Measurements from ENCODE around the gene TMEM37.

Gene TMEM37

DNA sequence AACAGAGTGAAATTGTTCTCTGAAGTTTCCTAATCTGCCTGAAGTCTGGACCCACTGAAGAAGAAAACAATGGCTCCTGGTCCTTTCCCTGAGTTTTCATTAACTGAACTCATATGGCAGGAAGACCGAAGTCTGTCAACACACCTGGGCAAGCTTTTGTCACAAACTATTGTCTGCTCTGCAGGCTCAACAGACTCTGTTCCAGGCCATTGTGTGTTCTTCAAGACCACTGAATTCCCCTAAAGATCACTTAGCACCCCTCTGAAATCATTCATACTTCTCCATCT lies 6.6 kb upstream of the TMEM37 start:
- no peak overlapping the region for H3K27ac ChIP-seq

DNA sequence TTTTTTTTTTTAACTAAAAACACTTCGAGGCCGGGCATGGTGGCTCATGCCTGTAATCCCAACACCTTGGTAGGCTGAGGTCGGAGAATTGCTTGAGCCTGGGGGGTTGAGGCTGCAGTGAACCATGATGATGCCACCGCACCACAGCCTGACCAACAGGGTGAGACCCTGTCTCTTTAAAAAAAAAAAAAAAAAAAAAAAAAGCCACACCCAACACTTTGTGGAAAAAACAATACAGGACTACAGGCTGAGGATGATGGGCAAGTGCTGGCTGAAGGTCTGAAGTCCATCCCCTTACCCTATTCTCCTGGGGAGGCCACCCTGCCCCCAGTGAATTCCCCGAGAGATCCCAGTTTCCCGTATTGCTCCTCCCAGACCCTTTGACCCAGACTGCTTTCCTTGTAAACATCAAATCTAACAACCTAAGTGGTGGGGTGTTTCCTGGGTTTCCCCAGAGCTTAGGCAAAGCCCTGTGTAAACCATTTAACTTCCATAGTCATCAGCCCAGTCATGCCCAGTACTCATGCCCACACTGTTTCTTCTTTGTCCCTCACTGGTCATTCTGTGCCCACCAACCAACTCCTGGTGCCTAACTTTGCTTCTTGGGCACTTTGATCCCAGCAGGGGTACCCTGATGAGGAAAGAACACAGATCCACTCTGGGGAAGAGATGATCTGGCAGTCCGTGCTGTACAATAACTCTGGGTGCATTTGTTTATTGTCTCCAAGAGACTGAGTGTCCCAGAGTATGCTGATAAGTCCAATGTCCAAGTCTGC lies 5.8 kb upstream of the TMEM37 start:
- H3K27ac ChIP-seq: no peak overlapping the region
- TF ChIP-seq, protein P1, sequence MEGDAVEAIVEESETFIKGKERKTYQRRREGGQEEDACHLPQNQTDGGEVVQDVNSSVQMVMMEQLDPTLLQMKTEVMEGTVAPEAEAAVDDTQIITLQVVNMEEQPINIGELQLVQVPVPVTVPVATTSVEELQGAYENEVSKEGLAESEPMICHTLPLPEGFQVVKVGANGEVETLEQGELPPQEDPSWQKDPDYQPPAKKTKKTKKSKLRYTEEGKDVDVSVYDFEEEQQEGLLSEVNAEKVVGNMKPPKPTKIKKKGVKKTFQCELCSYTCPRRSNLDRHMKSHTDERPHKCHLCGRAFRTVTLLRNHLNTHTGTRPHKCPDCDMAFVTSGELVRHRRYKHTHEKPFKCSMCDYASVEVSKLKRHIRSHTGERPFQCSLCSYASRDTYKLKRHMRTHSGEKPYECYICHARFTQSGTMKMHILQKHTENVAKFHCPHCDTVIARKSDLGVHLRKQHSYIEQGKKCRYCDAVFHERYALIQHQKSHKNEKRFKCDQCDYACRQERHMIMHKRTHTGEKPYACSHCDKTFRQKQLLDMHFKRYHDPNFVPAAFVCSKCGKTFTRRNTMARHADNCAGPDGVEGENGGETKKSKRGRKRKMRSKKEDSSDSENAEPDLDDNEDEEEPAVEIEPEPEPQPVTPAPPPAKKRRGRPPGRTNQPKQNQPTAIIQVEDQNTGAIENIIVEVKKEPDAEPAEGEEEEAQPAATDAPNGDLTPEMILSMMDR (conservative IDR thresholded peaks at IDR 0.05): no peak
- TF ChIP-seq ZFX (IDR thresholded peaks at IDR 0.05): no peak

More for the DNA sequence above, 6.6 kb upstream of the TMEM37 start:
- no peak for TF ChIP-seq ZFX (IDR thresholded peaks at IDR 0.05)
- TF ChIP-seq, protein P1 (conservative IDR thresholded peaks at IDR 0.05): no peak

DNA sequence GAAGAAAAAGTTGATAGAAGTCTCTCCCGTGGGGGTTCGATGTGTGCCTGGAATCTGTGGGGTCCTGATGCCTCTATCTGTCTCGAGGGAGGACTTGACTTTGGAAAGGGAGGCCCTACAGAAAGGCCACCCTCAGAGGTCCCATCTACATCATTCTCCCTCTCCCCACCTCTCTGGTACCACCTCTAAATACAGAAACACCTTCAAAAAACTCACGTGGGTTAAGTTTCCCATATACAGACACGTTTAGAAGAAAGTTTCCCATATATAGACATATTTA lies 5.3 kb upstream of the TMEM37 start:
- TF ChIP-seq ZFX (IDR thresholded peaks at IDR 0.05): no peak
- TF ChIP-seq, protein P1 (conservative IDR thresholded peaks at IDR 0.05): no peak

DNA sequence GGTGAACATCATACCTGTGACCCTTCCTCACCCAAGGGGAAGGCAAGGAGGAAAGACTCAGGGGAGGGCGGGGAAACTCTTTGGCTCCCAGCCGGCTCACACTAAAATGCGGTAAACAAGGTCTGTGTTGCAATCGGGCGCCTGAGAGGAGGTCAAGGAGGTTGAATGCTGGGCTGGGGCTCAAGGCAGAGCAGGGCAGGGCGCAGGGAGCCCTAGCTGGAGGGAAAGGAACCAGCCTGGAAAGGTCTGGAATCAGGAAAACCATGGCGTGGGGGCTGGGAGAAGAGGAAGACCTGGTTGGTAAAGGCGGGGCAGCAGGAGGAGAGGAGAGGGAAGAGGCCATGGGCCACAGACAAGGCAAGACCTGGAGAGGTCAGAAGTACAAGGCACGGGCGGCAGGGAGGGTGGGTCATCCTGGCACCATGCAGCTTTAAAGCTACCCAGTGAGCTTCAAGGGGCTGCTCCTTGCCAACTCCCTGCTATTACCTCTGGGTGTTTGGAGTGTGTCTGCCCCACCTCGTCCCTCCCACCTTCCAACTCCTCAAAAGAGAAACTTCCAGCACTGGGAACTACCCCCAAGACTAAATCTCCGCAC lies 4.8 kb upstream of the TMEM37 start:
- TF ChIP-seq ZFX (IDR thresholded peaks at IDR 0.05): no peak
- TF ChIP-seq, protein P1 (conservative IDR thresholded peaks at IDR 0.05): no peak
- H3K27ac ChIP-seq: no peak overlapping the region

More for the DNA sequence above, 5.3 kb upstream of the TMEM37 start:
- no peak overlapping the region for H3K27ac ChIP-seq

DNA sequence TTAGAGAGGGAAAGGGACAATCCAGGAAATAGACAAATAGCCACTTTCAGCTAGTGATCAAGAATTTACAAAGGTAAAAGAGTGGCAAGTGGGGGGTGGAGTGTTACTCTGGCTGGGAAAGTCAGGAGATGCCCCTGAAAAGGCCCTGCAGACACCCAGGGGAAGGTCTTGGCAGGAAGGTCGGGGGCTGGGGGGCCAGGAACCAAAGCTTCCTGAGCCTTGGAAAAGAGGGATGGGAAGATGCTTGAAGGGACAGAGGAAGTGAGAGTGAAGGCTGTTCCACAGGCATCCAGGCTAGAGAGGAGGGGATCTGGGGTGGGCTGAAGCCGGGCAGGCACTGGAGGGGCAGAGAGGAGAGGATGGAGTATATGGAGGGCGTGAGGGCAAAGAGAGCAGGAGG lies 3.9 kb upstream of the TMEM37 start:
- TF ChIP-seq, protein P1 (conservative IDR thresholded peaks at IDR 0.05): no peak
- TF ChIP-seq ZFX (IDR thresholded peaks at IDR 0.05): no peak
- H3K27ac ChIP-seq: no peak overlapping the region

DNA sequence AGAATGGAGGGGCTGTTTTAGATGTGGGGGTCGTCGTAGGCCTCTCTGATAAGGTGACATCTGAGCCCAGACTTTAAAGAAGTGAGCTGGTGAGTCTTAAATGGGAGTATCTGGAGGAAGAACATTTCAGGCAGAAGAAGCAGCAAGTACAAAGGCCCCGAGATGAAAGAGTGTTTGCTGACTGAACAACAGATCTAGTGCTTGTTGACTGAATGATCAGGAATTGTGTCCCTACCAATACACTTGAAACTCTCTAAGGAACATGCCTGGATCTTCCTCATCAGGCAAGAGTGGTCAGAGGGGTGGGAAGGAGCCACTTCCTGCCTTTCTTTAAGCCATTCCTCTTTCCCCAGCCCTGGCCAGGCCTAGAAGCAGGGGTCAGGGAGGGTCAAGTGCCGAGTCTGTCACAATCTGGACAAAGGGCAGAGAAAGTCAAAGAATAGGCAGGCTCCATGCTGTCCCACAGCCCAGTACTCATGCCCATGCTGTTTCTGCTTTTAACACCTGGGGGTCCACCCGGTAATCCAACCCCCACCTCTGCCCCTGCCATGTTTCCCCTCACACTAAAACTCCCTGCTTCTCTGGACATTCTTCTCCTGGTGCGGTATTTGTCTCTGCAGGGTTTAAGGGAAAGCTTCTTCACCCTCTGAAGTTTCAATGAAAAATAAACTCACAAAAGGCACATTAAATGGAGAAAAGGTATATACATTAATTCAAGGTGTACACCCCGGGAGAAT lies 3.0 kb upstream of the TMEM37 start:
- no peak for TF ChIP-seq ZFX (IDR thresholded peaks at IDR 0.05)
- TF ChIP-seq, protein P1 (conservative IDR thresholded peaks at IDR 0.05): no peak
- no peak overlapping the region for H3K27ac ChIP-seq

All from C4-2B (cell line).